Bronchial epithelial cell (primary cell): Measurements from ENCODE around the gene PRKG1. TPM values are rescaled to one million over a fixed set of nuclear protein-coding genes. Genes with fewer than 3 reads are reported as not detected.
"Not testable (repeated sequence)": the region's sequence is repeated elsewhere in the genome, so short reads cannot be mapped to it uniquely, and the experiment has no call there.

Experiments
- DNase-seq: peaks from one replicate; pipeline ENCODE4 v3.0.0-alpha.2; 2010; ENCODE audit warnings: low read depth
- FAIRE-seq: peaks from 2 replicates; lab custom pipeline; 2011; peaks lifted over from hg19 to GRCh38; lab: Jason Lieb, UNC
- H3K27me3 ChIP-seq: 2 replicates; pipeline ENCODE4 v1.5.1; 2011; ENCODE audit warnings: low read length; ENCODE audit not compliant: control insufficient read depth, insufficient read depth
- H3K36me3 ChIP-seq: 2 replicates; pipeline ENCODE4 v1.5.1; 2011; ENCODE audit warnings: low read length; ENCODE audit not compliant: control insufficient read depth, insufficient read depth
- H3K4me3 ChIP-seq: 2 replicates; pipeline ENCODE4 v1.5.1; 2011; ENCODE audit warnings: mild to moderate bottlenecking, low read depth, low read length, control low read depth
- CTCF ChIP-seq: IDR thresholded peaks from 2 replicates; pipeline ENCODE4 v1.5.1; 2011; ENCODE audit warnings: mild to moderate bottlenecking, moderate library complexity, low read length, control low read depth, inconsistent platforms; ENCODE audit not compliant: insufficient read depth, severe bottlenecking
- total RNA-seq: library from RNA; depleted of rRNA; stranded (reverse); fragments of >200 nt; gene quantifications from 2 replicates; pipeline ENCODE4 v1.2.1, GENCODE V29; 2014

The PRKG1 gene
- total RNA-seq, 1 donor from 2014 or later = 0.26 TPM

GRCh38 chr10:51445588-51445987 is 371.3 kb downstream of the PRKG1 start:
- Histone ChIP-seq H3K27me3 (no peaks in the 10 kb centered on the region), H3K36me3 (no peaks in the 10 kb centered on the region), H3K4me3 (no peak overlapping the region)
- FAIRE-seq (no peak), DNase-seq (no peak)
- TF ChIP-seq CTCF = no peak

GRCh38 chr10:51447119-51447518 is 372.8 kb downstream of the PRKG1 start:
- Histone ChIP-seq H3K4me3 (no peak overlapping the region), H3K36me3 (no peaks in the 10 kb centered on the region), H3K27me3 (no peaks in the 10 kb centered on the region)
- FAIRE-seq = no peak
- no peak for TF ChIP-seq CTCF
- DNase-seq = peak; percentile 9

- not testable (repeated sequence) for DNase-seq, H3K36me3 ChIP-seq, H3K27me3 ChIP-seq, FAIRE-seq, H3K4me3 ChIP-seq
These were observed 381.5 kb downstream of the PRKG1 start for GRCh38 chr10:51455762-51456161.

GRCh38 chr10:51459476-51459875 is 385.2 kb downstream of the PRKG1 start:
- no peak for TF ChIP-seq CTCF
- no peak for FAIRE-seq
- no peaks in the 10 kb centered on the region for H3K27me3 ChIP-seq

DNA sequence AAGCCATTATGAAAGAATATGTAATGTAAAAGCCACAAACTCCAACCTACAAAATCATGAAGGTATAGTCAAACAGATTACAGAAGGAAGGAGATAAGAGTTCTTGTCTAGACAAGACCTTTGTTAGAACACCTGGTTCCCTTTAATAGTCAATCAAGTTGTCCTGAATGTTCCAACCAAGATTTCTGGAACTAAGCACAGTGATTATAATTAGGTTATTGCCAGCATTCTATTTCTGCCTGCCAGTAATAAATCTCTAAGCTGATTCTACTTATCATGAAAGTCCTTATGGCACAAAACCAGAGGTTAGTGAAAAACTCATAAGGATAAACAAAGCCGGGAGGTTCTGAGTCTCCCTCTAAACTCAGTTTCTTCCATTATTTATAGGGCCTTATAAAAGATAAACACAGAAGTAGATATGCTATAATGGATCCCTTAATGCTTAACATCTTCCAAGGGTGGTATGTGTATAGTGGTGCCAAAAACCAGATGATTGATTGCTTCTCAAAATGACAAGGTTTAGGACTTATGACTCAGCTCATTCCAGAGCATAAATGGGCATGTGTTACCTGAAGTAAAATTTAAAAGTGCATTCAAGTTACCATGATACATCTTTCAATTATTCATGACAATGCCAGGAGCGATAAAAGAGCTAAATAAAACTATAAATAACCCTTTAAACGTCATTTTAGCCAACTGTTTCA is 387.9 kb downstream of the PRKG1 start:
- no peak for TF ChIP-seq CTCF
- no peaks in the 10 kb centered on the region for H3K36me3 ChIP-seq
- H3K4me3 ChIP-seq = no peak overlapping the region
- peak; percentile 62 for DNase-seq
- H3K27me3 ChIP-seq = no peaks in the 10 kb centered on the region
- FAIRE-seq = no peak

More at GRCh38 chr10:51459476-51459875, 385.2 kb downstream of the PRKG1 start:
- H3K36me3 ChIP-seq = no peaks in the 10 kb centered on the region
- H3K4me3 ChIP-seq = no peak overlapping the region
- DNase-seq = no peak

DNA sequence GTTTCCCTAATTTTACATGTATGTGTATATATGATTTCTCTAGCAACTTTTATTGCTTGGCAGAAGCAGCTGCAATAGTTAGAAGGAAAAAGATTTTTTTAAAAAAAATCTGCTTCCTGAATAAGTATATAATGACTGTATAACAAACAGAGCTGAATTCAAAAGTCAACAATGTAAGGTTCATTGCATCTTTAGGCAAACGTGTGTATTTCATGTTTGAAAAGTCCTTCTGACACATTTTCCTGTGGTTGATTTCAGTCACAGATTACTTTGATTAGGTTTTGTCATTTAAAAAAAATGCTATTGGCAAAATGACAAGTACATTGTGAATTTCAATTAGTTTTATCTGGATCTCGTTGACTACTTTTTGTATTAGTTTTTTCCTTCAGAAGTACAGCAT is 394.1 kb downstream of the PRKG1 start:
- H3K27me3 ChIP-seq = no peaks in the 10 kb centered on the region
- no peak for TF ChIP-seq CTCF
- no peak overlapping the region for H3K4me3 ChIP-seq
- FAIRE-seq = no peak
- DNase-seq = peak; percentile 10
- H3K36me3 ChIP-seq = no peaks in the 10 kb centered on the region
